DOHH2 (cell line): ENCODE results near the gene IFT20.
A peak's percentile ranks its signal among the peaks of the same experiment; 100 is the strongest.

Experiments
- H3F3A ChIP-seq: fragments of 200-600 bp; sonication (generic), shearing (Covaris generic); 2 replicates; pipeline ENCODE4 v1.6.0; 2016; ENCODE audit warnings: antibody characterized with exemption, mild to moderate bottlenecking; ENCODE audit not compliant: control insufficient read depth, insufficient read depth
- H3K27ac ChIP-seq: fragments of 200-600 bp; sonication (generic); 2 replicates; pipeline ENCODE4 v1.5.1; 2014; ENCODE audit warnings: low read depth, mild to moderate bottlenecking, low read length, moderate library complexity
- H3K27me3 ChIP-seq: fragments of 200-600 bp; sonication (generic); 2 replicates; pipeline ENCODE4 v1.6.1; 2014; ENCODE audit warnings: mild to moderate bottlenecking, low read length, mixed read lengths; ENCODE audit not compliant: control insufficient read depth
- H3K36me3 ChIP-seq: fragments of 200-600 bp; sonication (generic); 2 replicates; pipeline ENCODE4 v1.6.1; 2014; ENCODE audit warnings: mild to moderate bottlenecking, low read length, moderate library complexity, mixed read lengths; ENCODE audit not compliant: control insufficient read depth
- H3K4me1 ChIP-seq: fragments of 200-600 bp; sonication (generic); 2 replicates; pipeline ENCODE4 v1.6.1; 2014; ENCODE audit warnings: mild to moderate bottlenecking, low read length, mixed read lengths; ENCODE audit not compliant: control insufficient read depth
- H3K4me2 ChIP-seq: fragments of 200-600 bp; sonication (generic); 2 replicates; pipeline ENCODE4 v1.6.0; 2014; ENCODE audit warnings: mild to moderate bottlenecking, low read length, moderate library complexity
- H3K4me3 ChIP-seq: fragments of 200-600 bp; sonication (generic); 2 replicates; pipeline ENCODE4 v1.5.1; 2014; ENCODE audit warnings: mild to moderate bottlenecking, low read length, mixed read lengths
- H3K79me2 ChIP-seq: fragments of 200-600 bp; sonication (generic); 2 replicates; pipeline ENCODE4 v1.6.1; 2014; ENCODE audit warnings: mild to moderate bottlenecking, low read length, mixed read lengths; ENCODE audit not compliant: control insufficient read depth
- H3K9me2 ChIP-seq: fragments of 200-600 bp; sonication (generic); replicated peaks from 2 replicates; pipeline ENCODE4 v1.6.1; 2014; ENCODE audit warnings: mild to moderate bottlenecking, low read length, mixed read lengths; ENCODE audit not compliant: control insufficient read depth
- H3K9me3 ChIP-seq: fragments of 200-600 bp; sonication (generic); 2 replicates; pipeline ENCODE4 v1.6.1; 2014; ENCODE audit warnings: antibody characterized with exemption, low read length, mixed read lengths; ENCODE audit not compliant: control insufficient read depth, insufficient read depth
- H4K20me1 ChIP-seq: fragments of 200-600 bp; sonication (generic); 2 replicates; pipeline ENCODE4 v1.6.0; 2014; ENCODE audit warnings: low read depth, mild to moderate bottlenecking, antibody characterized with exemption, low read length, moderate library complexity; ENCODE audit not compliant: control insufficient read depth, insufficient read depth
- CTCF ChIP-seq: fragments of 200-600 bp; sonication (generic); IDR thresholded peaks from one replicate; pipeline ENCODE4 v1.5.1; 2014; ENCODE audit warnings: antibody characterized with exemption, mild to moderate bottlenecking, low read depth, low read length; ENCODE audit not compliant: poor library complexity, severe bottlenecking
- EZH2phosphoT487 ChIP-seq: fragments of 200-600 bp; sonication (generic); IDR thresholded peaks from 2 replicates; pipeline ENCODE4 v1.6.1; 2017; ENCODE audit warnings: borderline replicate concordance, mild to moderate bottlenecking, antibody characterized with exemption, low read length, moderate library complexity, mixed read lengths

The IFT20 gene

GRCh38 chr17:28326114-28326513 is 9.2 kb downstream of the IFT20 start:
- Histone ChIP-seq H3K79me2 (peaks cover 65% of the 10 kb centered on the region), H3F3A (peaks cover 24% of the 10 kb centered on the region), H3K4me3 (no peak overlapping the region), H3K27me3 (no peaks in the 10 kb centered on the region), H3K4me1 (peaks cover 38% of the 10 kb centered on the region), H3K4me2 (no peak overlapping the region), H4K20me1 (peaks cover 30% of the 10 kb centered on the region), H3K36me3 (peaks cover 76% of the 10 kb centered on the region), H3K9me3 (no peaks in the 10 kb centered on the region), H3K9me2 (no peaks in the 10 kb centered on the region), H3K27ac (no peak overlapping the region)
- TF ChIP-seq EZH2phosphoT487 = no peak
- no peak for TF ChIP-seq CTCF

GRCh38 chr17:28325211-28325610 is 10.1 kb downstream of the IFT20 start:
- Histone ChIP-seq H3F3A (peaks cover 22% of the 10 kb centered on the region), H3K79me2 (peaks cover 74% of the 10 kb centered on the region), H3K36me3 (peaks cover 86% of the 10 kb centered on the region), H3K9me2 (no peaks in the 10 kb centered on the region), H4K20me1 (peaks cover 37% of the 10 kb centered on the region), H3K27me3 (no peaks in the 10 kb centered on the region), H3K27ac (no peak overlapping the region), H3K9me3 (no peaks in the 10 kb centered on the region), H3K4me2 (no peak overlapping the region), H3K4me3 (no peak overlapping the region), H3K4me1 (peaks cover 47% of the 10 kb centered on the region)
- TF ChIP-seq CTCF (no peak), EZH2phosphoT487 (no peak)

GRCh38 chr17:28324781-28325180 is 10.5 kb downstream of the IFT20 start:
- H3K4me1 ChIP-seq = peaks cover 49% of the 10 kb centered on the region
- H3K9me3 ChIP-seq = no peaks in the 10 kb centered on the region
- H3K9me2 ChIP-seq = no peaks in the 10 kb centered on the region
- no peaks in the 10 kb centered on the region for H3K27me3 ChIP-seq
- TF ChIP-seq CTCF (no peak), EZH2phosphoT487 (no peak)
- peaks cover 90% of the 10 kb centered on the region for H3K36me3 ChIP-seq
- H4K20me1 ChIP-seq = peaks cover 37% of the 10 kb centered on the region
- peaks cover 20% of the 10 kb centered on the region for H3F3A ChIP-seq
- no peak overlapping the region for H3K4me3 ChIP-seq
- H3K4me2 ChIP-seq = peak overlapping the region; percentile 34; the same call in 1 of the 2 replicates
- H3K27ac ChIP-seq = no peak overlapping the region
- H3K79me2 ChIP-seq = peaks cover 78% of the 10 kb centered on the region

GRCh38 chr17:28324267-28324745 is 11.0 kb downstream of the IFT20 start:
- no peak for TF ChIP-seq CTCF
- no peak for TF ChIP-seq EZH2phosphoT487
- H3K4me2 ChIP-seq = peak overlapping the region; percentile 34; the same call in 1 of the 2 replicates

More at GRCh38 chr17:28324267-28324745, 11.0 kb downstream of the IFT20 start:
- H3K79me2 ChIP-seq = peaks cover 83% of the 10 kb centered on the region
- peaks cover 37% of the 10 kb centered on the region for H4K20me1 ChIP-seq
- H3K9me2 ChIP-seq = no peaks in the 10 kb centered on the region
- peaks cover 49% of the 10 kb centered on the region for H3K4me1 ChIP-seq
- H3K27me3 ChIP-seq = no peaks in the 10 kb centered on the region
- no peak overlapping the region for H3K4me3 ChIP-seq
- H3K27ac ChIP-seq = no peak overlapping the region
- peaks cover 20% of the 10 kb centered on the region for H3F3A ChIP-seq
- peaks cover 92% of the 10 kb centered on the region for H3K36me3 ChIP-seq
- H3K9me3 ChIP-seq = no peaks in the 10 kb centered on the region
